HG03159 (cell line): ENCODE data around the gene STXBP3.
A peak's percentile ranks its signal among the peaks of the same experiment; 100 is the strongest.
"Not testable (repeated sequence)": the region's sequence is repeated elsewhere in the genome, so short reads cannot be mapped to it uniquely, and the experiment has no call there.

ENCODE experiments used
- ATAC-seq: cut with Tn5 transposase; IDR thresholded peaks from one replicate; pipeline ENCODE4 v1.9.1; 2021; ENCODE audit warnings: mild to moderate bottlenecking, moderate library complexity; ENCODE audit not compliant: unreplicated experiment

Gene STXBP3, protein sequence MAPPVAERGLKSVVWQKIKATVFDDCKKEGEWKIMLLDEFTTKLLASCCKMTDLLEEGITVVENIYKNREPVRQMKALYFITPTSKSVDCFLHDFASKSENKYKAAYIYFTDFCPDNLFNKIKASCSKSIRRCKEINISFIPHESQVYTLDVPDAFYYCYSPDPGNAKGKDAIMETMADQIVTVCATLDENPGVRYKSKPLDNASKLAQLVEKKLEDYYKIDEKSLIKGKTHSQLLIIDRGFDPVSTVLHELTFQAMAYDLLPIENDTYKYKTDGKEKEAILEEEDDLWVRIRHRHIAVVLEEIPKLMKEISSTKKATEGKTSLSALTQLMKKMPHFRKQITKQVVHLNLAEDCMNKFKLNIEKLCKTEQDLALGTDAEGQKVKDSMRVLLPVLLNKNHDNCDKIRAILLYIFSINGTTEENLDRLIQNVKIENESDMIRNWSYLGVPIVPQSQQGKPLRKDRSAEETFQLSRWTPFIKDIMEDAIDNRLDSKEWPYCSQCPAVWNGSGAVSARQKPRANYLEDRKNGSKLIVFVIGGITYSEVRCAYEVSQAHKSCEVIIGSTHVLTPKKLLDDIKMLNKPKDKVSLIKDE

DNA sequence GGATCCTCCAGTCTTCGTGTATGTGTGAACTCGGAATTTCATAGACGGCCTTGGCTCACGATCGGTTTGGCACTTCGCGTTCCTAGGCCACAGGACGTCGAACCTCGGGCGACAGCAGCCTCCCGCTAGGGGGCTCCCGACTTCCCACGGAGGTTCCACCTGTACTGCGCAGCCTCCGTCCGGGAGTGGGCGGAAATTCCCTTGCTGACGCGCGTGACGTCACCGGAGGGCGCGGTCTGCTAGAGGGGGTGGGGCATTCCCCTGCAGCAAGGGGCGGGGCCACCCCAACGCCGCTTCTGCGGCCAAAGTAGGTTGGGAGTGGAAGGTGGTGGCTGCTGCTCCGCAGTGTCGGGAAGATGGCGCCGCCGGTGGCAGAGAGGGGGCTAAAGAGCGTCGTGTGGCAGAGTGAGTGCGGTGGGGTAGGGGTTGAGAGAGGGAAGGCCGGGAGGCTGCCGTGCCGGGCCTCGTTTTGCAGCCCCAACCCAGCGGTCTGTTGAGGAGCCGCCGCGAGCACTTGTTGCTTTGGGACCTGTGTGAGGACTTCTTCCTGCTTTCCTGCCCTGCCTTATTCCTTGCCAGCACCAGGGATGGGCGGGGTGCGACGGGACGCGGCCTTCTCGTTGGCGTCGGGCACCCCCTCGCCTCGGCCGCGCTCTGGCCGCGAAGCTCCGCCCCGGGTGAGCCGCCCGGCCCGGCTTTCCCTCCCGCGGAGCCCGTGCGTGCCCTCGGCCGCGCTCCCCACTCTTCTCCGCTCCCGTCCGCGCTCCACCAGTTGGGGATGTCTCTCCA, at the start of gene STXBP3:
Gene STXBP3 (plus strand): TSS at position 293 of the 789 bp plus-strand sequence. CDS start 64 bp downstream, at position 357.
- peak; percentile 87 for ATAC-seq

DNA sequence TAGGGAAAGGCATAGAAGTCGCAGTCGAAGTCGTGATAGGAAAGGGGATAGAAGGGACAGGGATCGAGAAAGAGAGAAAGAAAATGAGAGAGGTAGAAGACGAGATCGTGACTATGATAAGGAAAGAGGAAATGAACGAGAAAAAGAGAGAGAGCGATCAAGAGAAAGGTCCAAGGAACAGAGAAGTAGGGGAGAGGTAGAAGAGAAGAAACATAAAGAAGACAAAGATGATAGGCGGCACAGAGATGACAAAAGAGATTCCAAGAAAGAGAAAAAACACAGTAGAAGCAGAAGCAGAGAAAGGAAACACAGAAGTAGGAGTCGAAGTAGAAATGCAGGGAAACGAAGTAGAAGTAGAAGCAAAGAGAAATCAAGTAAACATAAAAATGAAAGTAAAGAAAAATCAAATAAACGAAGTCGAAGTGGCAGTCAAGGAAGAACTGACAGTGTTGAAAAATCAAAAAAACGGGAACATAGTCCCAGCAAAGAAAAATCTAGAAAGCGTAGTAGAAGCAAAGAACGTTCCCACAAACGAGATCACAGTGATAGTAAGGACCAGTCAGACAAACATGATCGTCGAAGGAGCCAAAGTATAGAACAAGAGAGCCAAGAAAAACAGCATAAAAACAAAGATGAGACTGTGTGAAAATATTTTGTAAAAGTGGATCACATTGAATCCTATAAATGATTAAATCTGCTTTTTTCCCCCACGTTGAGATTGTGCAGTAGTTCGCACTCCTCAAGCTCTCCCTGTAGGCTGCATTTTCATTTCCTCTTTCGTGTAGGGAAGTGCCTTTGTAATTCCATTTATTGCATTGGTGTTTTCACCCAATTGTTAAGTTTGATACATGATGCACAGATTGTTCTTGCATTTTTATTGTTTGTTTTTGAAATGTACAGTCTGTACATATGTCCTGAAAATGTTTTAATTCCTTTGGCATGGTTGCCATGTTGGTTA, 46.8 kb upstream of the STXBP3 start:
- no peak for ATAC-seq

DNA sequence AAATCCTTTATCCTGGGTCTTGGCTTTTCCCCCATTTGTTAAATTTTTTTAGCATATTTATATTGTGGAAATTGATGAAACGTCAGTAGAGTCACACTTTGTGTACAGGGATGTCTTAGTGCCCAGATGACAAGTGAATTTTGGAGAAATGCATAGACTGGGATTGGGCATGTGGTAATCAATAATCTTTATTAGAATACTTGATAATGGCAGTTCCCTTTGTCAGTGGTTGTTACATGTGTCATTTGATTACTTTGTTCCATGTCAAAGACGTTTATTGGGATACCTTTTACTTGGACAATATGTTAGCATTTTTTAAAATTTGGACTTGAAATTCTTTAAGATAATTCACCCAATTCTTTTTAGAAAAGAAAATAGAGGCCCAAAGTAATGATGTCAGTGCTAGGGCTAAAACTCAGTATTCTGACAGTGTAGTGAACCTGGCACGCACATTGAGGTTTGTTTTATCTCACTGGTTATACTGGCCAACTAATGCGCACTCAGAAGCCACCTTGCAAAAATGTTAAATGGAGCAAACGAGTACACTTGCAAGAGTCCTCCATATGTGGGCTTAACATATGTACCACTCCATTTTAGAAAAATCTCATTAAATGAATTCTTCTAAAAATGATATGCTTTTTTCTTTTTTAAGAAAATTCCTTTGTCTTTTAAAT, 45.2 kb upstream of the STXBP3 start:
- no peak for ATAC-seq

DNA sequence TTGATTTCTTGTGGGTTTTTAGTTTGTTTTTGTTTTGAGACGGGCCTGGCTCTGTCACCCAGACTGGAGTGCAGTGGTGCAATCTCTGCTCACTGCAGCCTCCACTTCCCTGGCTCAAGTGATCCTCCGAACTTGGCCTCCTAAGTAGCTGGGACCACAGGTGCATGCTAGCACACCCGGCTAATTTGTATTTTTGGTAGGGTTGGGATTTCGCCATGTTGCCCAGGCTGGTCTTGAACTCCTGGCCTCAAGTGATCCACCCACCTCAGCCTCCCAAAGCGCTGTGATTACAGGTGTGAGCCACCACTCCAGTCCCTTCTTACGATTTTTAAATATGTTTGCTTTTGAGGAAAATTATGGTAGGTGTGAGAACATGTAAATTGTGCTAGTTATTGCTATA, 44.4 kb upstream of the STXBP3 start:
- not testable (repeated sequence) for ATAC-seq

DNA sequence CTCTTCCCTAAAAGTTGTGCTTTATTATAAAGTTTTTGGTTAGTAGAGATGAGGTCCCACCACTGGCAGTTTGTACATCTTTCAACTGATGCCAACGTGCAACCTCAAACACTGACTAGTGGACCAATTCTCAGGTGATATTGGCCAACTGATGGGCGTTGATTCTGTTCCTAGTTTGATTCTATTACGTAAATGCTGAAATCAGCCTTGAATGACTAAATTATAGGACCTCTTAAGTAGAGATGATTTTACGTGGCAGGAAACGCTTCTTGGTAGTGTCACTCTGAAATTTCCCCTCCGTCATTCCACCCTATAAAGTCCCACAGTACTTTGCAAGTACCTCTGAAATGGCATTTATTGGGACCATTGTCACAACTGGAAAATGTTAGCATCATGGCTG, 42.5 kb upstream of the STXBP3 start:
- no peak for ATAC-seq

DNA sequence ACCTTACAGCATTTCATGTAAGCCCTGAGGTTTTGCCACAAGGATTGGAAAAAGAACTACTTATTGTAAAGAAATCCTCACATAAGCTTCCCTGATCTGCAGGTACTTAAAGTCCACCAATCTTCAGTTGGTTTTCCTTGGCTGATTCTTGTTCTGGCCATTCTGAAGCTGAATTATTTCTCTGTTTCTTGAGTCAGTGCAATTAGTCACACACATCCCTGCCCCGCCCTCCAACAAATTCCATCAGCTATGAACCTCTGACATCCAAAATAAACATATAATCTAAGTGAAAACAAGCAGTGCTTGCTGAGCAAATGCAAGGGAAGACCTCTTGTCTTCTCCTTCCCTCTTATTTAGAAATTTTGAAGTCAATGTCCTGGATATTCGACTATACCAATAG, 42.0 kb upstream of the STXBP3 start:
- no peak for ATAC-seq

DNA sequence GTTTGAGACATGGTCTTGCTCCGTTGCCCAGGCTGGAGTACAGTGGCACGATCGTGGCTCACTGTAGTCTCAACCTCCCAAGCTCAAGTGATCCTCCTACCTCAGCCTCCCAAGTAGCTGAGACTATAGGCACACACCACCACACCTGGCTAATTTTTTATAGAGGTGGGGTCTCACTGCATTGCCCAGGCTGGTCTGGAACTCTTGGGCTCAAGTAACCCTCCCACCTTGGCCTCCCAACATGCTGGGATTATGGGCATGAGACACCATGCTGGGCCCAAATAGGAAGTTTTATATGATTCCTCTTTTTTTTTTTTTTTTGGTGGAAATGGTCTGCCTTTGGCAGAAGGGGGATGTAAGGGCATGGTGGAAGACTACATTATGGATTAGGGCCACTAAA, 39.8 kb upstream of the STXBP3 start:
- no peak for ATAC-seq

DNA sequence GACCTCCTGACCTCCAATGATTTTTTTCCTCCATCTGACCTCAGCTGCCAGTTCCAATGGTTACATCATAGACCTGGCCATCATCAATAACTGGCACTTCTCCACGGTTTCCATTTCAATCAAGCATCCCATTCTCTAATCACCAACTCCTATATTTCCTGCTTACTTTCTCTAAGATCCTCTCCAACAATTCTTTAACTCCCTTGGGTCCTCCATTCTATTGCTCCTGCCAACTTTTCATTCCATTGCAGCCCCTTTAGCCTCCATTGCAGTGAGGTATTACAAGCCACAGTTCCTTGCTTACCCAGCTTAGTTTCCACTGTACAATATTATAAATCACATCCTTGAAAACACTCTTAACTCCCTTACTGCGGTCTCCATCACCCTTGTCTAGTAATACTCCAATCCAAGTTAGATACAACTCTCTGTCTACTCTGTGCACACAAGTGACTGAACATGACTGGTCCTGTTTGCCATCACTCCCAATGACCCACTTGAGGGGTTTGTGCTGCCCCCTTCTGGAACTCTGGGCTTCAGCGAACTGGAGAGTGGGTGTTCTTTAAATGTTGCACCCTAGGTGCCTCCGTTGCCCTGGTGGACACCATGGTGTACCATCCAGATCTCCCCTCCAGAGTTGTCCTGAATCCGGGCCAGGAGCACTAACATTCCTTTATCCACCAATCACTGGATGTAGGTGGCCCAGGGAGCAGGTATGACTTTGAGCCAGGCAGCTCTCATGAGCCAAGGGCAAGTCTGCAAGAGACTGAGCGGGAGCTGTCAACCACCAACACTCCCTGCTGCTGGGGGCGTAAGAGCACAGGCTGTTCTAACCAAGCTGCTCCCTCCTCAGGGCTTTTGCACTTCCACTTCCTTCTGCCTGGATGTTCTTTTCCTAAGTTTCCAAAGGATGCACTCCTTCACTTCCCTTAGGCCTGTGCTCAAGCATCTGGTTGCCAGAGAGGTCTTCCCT, 37.5 kb upstream of the STXBP3 start:
- ATAC-seq, result no peak

DNA sequence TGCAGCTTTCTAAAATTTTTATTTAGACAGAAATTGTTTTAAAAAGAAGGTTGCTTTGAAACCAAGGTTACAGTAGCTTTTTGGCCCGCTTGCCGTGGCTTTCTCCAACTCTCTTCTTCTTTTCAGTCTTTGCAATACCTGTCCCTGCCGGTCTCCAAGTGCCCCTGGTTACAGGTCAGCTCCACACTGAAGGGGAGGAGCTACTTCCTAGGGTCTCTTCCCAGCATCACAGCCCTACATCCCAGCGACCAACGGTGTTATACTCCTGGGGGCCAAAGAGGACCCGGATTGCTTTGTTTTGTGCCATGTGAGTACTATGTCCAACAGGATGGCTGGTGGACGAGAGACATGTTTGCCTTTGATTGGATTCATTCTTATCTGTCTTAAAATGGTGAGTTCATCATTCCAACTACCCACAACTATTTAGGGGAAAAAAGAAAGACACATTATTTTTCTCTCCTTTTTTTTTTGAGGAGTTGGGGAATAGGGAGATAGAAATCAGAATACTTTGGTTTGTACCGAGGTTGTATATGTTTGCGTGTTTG, 33.8 kb upstream of the STXBP3 start, which contains the start of gene FNDC7:
Gene FNDC7 (plus strand): TSS at position 303 of the 545 bp plus-strand sequence. CDS start 26 bp downstream, at position 329.
- ATAC-seq, result no peak

DNA sequence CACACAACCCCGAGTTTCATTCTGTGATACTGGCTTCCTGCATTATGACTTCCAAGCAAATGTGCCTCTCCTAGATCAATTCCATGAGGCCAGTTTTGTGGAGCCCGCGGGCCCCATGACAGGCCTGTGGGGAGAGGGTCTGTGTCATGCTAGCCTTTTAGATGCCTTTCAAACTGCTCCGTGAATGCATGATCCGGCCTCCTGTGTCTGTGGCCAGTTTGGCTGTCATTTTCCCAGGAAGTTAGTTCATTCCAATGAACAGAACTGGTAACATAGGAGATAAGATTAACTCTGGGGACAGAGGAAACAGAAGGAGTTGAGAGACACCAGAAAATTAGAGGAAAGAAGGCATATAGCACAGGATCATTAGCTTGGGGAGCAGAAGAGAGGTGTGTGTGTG, 30.5 kb upstream of the STXBP3 start:
- ATAC-seq, result no peak

DNA sequence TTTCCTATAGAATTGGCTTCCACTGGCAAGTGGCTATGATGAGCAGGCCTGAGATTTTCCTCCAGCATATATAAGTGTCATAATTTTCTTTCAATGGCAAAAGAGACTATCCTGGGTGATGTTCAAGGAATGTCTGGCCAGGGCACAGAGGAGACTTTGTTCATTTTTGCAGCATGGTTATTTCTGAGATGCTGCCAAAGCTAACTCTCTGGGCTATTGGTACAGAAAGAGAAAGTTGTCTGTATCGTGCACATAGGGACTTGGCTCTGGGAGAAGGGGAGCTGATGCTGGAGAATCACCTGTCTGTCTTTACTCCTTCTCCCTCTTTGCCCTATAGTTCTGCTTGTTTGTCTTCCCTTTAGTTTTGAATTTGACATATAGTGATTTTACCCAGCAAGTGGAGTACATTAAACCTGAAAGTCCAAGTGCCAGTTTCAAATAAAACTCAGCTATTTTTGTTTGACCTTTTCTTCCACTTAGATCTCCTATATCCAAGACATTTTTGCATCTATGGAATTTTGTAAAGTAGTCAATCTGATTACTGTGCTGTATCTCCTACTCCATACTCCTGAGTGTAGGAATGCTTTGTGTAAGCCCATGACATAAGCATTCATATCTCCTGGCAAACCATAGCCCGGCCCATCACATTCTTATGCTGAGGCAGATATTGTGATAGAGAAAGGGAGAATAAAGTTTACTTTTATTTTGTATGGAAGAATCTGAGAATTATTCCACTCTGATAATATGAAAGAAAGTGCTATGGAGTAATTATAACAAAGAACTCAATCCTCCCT, 29.8 kb upstream of the STXBP3 start:
- no peak for ATAC-seq

DNA sequence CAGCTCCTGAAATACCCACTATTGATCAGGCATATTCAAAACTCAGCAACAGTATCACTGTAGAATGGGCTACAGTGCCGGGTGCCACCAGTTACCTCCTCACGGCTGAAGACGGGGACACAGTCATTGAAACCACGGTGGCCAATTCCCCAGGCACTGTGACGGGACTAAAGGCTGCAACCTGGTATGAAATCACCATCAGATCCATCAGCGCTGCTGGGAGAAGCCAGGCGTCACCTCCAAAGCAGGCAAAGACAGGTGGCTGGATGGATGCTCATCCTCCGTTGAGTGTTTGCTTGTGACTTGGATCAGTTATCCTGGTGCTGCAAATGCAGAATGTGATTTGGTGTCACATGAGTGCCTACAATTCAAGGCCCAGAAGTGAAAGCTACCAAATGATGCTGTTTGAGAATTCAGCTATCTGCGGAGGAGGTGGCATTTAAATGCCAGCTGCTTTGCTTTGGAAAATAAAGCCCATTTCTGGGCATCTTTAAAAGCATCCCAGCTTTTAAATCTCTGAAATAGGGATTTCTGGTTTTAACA, 28.6 kb upstream of the STXBP3 start:
- no peak for ATAC-seq

DNA sequence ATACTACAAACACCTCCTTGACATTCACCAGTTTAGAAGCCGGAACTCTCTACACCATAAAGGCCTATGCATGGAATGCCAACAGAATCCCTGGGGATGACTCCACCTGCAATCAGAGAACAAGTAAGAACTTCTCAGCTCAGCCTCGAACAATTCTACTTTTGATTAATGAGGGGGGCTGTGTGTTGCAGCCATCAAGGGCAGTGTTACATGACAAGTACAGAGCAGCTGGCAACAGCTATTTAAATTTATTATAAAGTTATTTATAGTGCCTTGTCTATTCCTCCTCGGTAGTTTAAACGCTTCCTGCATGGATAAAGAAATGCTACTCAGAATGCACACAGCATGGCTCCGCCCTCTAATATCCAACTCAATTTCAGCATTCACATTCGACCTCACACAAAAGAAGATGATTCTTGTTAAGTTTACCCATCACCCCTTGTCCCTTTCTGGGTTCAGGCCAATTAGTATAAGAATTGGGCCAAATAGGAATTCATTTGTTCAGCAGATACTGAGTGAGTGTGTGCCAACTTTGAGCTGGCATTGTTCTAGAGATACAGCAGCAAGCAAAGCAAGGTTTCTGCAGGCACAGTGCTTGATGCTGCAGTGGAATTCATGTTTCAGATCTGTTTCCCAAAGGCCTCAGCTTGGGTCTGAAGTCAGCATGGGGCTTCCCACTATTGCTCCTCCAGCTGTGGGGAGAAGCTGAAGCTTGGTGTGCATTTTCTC, 27.4 kb upstream of the STXBP3 start:
- no peak for ATAC-seq

DNA sequence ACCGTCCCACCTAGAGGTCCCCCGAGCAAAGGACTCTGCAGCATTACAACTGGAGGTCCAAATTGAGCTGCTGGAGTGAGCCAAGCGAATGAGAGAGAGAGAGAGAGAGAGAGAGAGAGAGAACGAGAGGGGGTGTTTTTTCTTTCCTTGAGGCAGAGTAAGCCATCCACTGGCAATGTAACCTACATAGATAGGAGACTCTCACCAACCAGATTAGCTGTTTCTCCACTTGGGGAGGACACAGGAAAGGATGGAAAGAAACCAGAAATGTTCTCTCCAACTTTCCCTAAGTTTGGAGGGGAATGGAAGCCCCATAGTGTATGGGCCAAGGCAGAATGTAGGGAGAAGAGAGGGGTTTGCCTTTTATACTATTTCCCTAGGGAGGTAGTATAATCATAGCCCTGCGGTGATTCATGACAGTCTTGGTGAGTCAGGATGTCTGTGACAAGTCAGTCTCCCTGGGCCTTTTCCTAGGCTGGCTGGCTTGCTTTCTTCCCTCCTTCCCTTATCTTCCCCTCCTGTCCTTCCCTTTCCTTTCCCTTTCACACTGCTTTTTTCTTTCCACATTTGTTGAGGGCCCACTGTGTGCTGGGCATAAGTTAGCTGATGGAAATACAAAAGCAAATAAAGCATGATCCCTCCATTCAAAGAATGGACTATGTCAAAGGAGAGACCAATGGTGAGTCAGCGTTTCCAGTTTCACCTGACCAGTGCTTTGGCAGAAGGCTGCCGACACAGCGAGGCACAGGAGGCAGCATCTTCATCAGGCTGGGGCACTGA, 26.6 kb upstream of the STXBP3 start:
- no peak for ATAC-seq

DNA sequence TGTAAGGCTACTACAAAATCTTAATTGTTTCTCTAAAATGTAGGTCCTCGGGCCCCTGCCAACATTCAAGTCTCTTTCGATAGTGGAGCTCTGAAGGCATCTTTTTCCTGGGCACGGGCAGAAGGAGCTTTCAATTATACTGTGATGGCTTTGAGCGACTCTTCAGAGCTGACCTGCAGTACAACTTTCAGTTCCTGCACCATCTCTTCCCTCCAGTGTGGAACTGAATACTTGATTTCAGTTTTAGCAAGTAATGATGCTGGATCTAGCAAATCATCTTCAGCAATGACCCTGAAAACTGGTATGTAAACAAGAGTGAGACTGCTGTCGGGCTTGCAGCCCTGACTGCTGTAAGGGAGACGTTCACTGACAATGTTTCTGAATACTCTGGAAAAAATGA, 24.2 kb upstream of the STXBP3 start:
- ATAC-seq, result no peak

DNA sequence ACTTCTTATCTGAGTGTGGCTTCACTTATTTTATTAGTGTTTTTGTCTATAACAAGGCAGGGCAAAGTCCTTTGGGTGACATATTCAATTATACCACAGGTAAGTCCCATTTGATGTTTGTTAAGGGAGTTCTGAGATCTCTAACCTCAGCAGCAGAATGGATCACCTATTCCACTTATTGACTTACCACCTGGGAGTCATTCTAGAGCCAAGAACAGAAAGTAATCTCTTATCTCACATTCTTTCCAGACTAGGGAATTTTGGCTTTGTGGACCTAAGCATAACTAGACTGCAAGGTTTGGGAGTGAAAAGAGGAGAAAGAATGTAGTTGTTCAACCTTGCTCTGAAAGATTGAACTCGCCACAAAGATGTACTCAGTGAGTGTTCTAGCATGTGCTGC, 20.6 kb upstream of the STXBP3 start:
- no peak for ATAC-seq
